Astrocyte (in vitro differentiated cells and primary cell): ENCODE data around the gene MEPE.

Experiments used
- CTCF ChIP-seq: IDR thresholded peaks from 2 replicates; pipeline ENCODE4 v1.5.1; 2011; ENCODE audit warnings: low read depth, mild to moderate bottlenecking, inconsistent platforms, low read length, moderate library complexity; ENCODE audit not compliant: insufficient read depth
- EZH2 ChIP-seq: IDR thresholded peaks from 2 replicates; pipeline ENCODE4 v1.6.1; 2012; ENCODE audit warnings: mild to moderate bottlenecking, low read length, inconsistent platforms; ENCODE audit not compliant: insufficient read depth

- TF ChIP-seq EZH2 (no peak), CTCF (no peak)
Observed at GRCh38 chr4:87823724-87824123, 9.0 kb upstream of the MEPE start.
